Measurements from ENCODE around the gene KRT17. TPM values are rescaled to one million over a fixed set of nuclear protein-coding genes. Genes with fewer than 3 reads are reported as not detected.
A peak's percentile ranks its signal among the peaks of the same experiment; 100 is the strongest.
"Not testable (repeated sequence)": the region's sequence is repeated elsewhere in the genome, so short reads cannot be mapped to it uniquely, and the experiment has no call there.

KRT17 gene
- total RNA-seq, 1 donor from 2014 or later: not detected

- H3K9ac ChIP-seq: no peak overlapping the region
- H4K20me1 ChIP-seq (ENCODE audit: low read depth): no peaks in the 10 kb centered on the region
- no peaks in the 10 kb centered on the region for H3K4me1 Mint-ChIP-seq
- H3K4me1 ChIP-seq: no peaks in the 10 kb centered on the region
- TF ChIP-seq EZH2 (IDR thresholded peaks at IDR 0.05) (no peak), CTCF (IDR thresholded peaks at IDR 0.05) (no peak), EZH2phosphoT487 (IDR thresholded peaks at IDR 0.05) (no peak)
- peaks cover 7% of the 10 kb centered on the region for H3K27me3 Mint-ChIP-seq (ENCODE audit: insufficient read depth, low read depth)
- no peak overlapping the region for H3K27ac ChIP-seq
- no peaks in the 10 kb centered on the region for H3K79me2 ChIP-seq (ENCODE audit: low read depth)
- no peaks in the 10 kb centered on the region for H3K36me3 Mint-ChIP-seq
- H3K27me3 ChIP-seq: no peaks in the 10 kb centered on the region
- H3K9me3 Mint-ChIP-seq: no peaks in the 10 kb centered on the region
- H3K4me3 Mint-ChIP-seq: no peak overlapping the region
- peak; percentile 8 for DNase-seq (ENCODE audit: low spot score)
- no peak overlapping the region for H3K4me3 ChIP-seq
- no peak overlapping the region for H2AFZ ChIP-seq (replicated peaks)
- H3K27ac Mint-ChIP-seq: no peak overlapping the region
- no peak overlapping the region for H3K4me2 ChIP-seq
- no peaks in the 10 kb centered on the region for H3K9me3 ChIP-seq (ENCODE audit: low read depth)
- no peaks in the 10 kb centered on the region for H3K36me3 ChIP-seq
- no peaks in the 10 kb centered on the region for H3F3A ChIP-seq (ENCODE audit: low read depth)
Measured at GRCh38 chr17:41585301-41586056, 38.9 kb downstream of the KRT17 start.

- H3F3A ChIP-seq (ENCODE audit: low read depth); H2AFZ ChIP-seq (replicated peaks); H3K4me1 Mint-ChIP-seq; H3K36me3 ChIP-seq; H3K9me3 ChIP-seq (ENCODE audit: low read depth); H3K27me3 ChIP-seq; H3K9ac ChIP-seq; H3K4me3 Mint-ChIP-seq; H3K4me1 ChIP-seq; H3K27me3 Mint-ChIP-seq (ENCODE audit: insufficient read depth, low read depth); H3K79me2 ChIP-seq (ENCODE audit: low read depth); H3K36me3 Mint-ChIP-seq; DNase-seq (ENCODE audit: low spot score); H3K27ac Mint-ChIP-seq; H3K4me2 ChIP-seq; H3K9me3 Mint-ChIP-seq; H3K4me3 ChIP-seq; H4K20me1 ChIP-seq (ENCODE audit: low read depth); H3K27ac ChIP-seq: not testable (repeated sequence)
Measured at GRCh38 chr17:41584331-41584927, 39.9 kb downstream of the KRT17 start.

GRCh38 chr17:41583137-41584127 is 40.9 kb downstream of the KRT17 start:
- Histone ChIP-seq H3K36me3 (no peaks in the 10 kb centered on the region), H4K20me1 (ENCODE audit: low read depth) (no peaks in the 10 kb centered on the region), H3K9ac (no peak overlapping the region), H2AFZ (replicated peaks) (no peak overlapping the region), H3K27me3 (no peaks in the 10 kb centered on the region), H3K4me1 (peaks cover 4% of the 10 kb centered on the region), H3K9me3 (ENCODE audit: low read depth) (no peaks in the 10 kb centered on the region), H3F3A (ENCODE audit: low read depth) (no peaks in the 10 kb centered on the region), H3K27ac (no peak overlapping the region), H3K4me2 (no peak overlapping the region), H3K4me3 (no peak overlapping the region), H3K79me2 (ENCODE audit: low read depth) (no peaks in the 10 kb centered on the region)
- Mint-ChIP-seq H3K36me3 (no peaks in the 10 kb centered on the region), H3K9me3 (no peaks in the 10 kb centered on the region), H3K27me3 (ENCODE audit: insufficient read depth, low read depth) (peaks cover 11% of the 10 kb centered on the region), H3K4me3 (no peak overlapping the region), H3K4me1 (no peaks in the 10 kb centered on the region), H3K27ac (peak overlapping the region; percentile 68)
- no peak for DNase-seq (ENCODE audit: low spot score)
- no peak for TF ChIP-seq CTCF (IDR thresholded peaks at IDR 0.05)
- no peak for TF ChIP-seq EZH2 (IDR thresholded peaks at IDR 0.05)
- no peak for TF ChIP-seq EZH2phosphoT487 (IDR thresholded peaks at IDR 0.05)

- not testable (repeated sequence) for H3K79me2 ChIP-seq (ENCODE audit: low read depth)
Measured at GRCh38 chr17:41582061-41582968, 42.1 kb downstream of the KRT17 start.

More at GRCh38 chr17:41582061-41582968, 42.1 kb downstream of the KRT17 start:
- not testable (repeated sequence) for H3K4me3 ChIP-seq; H3K4me1 ChIP-seq; H3K27me3 ChIP-seq; H2AFZ ChIP-seq (replicated peaks); H4K20me1 ChIP-seq (ENCODE audit: low read depth); H3K27ac ChIP-seq; H3K27ac Mint-ChIP-seq; H3K9ac ChIP-seq; H3K4me2 ChIP-seq; H3K9me3 Mint-ChIP-seq; H3K9me3 ChIP-seq (ENCODE audit: low read depth); H3K36me3 ChIP-seq; DNase-seq (ENCODE audit: low spot score); H3F3A ChIP-seq (ENCODE audit: low read depth); H3K4me3 Mint-ChIP-seq; H3K4me1 Mint-ChIP-seq; H3K36me3 Mint-ChIP-seq
- H3K27me3 Mint-ChIP-seq (ENCODE audit: insufficient read depth, low read depth): peaks cover 11% of the 10 kb centered on the region

All from neural progenitor cell (in vitro differentiated cells).